CD4-positive, alpha-beta T cell treated with Interleukin-2 at 100 ng/mL for 4 hours (primary cell): ENCODE measurements around the gene ZKSCAN7.
"Not testable (repeated sequence)": the region's sequence is repeated elsewhere in the genome, so short reads cannot be mapped to it uniquely, and the experiment has no call there.

ENCODE experiments used
- DNase-seq: peaks from one replicate; pipeline ENCODE4 v3.0.0-alpha.2; 2020; ENCODE audit warnings: low spot score

The ZKSCAN7 gene

GRCh38 chr3:44577354-44577952 lies 22.5 kb downstream of the ZKSCAN7 start:
- DNase-seq: not testable (repeated sequence)

GRCh38 chr3:44578316-44578715 lies 23.3 kb downstream of the ZKSCAN7 start:
- DNase-seq: not testable (repeated sequence)

GRCh38 chr3:44578924-44579515 lies 24.0 kb downstream of the ZKSCAN7 start:
- DNase-seq: not testable (repeated sequence)

DNA sequence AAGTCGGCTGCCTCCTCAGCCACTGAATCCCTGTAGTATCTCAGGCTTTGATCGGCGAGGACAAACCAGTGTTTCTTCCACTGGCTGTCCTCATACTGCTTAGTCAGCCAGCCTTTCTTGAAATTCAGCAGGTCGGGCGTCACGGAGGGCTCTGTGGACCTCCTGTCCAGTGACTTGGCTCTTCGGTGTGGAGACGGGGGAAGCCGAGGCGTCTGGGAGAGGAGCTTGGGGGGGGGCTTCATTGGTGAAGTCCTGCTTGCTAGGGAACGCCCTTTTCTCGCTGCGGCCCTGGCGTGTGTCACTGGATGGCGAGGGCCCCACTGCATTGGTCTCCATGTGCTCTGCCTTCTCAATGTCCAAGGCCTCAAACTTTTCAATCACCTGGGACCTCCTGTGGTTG lies 24.8 kb downstream of the ZKSCAN7 start:
- not testable (repeated sequence) for DNase-seq

GRCh38 chr3:44580971-44581370 lies 26.0 kb downstream of the ZKSCAN7 start:
- DNase-seq: not testable (repeated sequence)

DNA sequence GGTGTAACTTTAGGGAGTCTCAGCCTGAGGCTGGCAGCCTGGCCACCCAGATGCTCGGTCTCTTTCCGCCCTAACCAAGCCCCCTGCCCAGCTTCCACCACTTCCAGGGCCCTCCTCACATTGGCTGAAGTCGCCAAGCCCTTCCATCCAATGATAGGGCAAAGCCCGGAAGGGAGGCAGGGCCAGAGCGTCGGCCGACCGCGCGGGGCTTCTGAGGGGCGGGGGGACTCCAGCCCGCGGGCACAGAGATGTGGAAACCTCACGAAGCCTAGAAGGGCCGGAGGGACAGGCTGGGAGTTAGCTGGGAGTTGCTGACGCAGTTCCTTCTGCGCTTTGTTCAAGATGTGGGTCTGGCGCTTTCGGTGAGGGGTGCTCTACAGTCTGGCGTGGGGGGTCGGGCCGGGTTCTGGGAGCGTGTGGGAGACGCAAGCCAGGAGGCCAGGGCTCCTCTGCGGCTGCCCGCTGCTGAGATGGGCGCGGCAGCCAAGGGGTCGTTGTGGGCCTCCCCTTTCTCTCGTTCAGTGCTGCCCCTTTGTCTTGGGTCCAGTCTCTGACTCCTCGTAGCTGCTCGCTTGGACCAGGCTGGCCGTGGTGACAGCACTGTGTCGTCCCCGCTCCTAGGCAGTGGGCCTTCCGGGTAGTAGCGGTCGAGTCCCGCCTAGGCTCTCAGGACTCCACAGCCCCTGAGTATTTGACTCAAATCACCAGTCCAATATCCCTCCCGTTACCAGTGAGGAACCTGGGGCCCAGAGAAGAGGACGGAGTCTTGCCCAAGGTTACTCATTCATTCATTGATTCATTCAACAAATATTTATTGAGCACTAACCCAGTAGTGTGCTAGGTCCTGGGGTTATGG lies 29.9 kb downstream of the ZKSCAN7 start, which contains the start of gene ZNF660:
TSS of gene ZNF660 (plus strand) at position 319 of the 856 bp plus-strand sequence. CDS start 9,230 bp downstream, outside the sequence.
- DNase-seq: no peak

DNA sequence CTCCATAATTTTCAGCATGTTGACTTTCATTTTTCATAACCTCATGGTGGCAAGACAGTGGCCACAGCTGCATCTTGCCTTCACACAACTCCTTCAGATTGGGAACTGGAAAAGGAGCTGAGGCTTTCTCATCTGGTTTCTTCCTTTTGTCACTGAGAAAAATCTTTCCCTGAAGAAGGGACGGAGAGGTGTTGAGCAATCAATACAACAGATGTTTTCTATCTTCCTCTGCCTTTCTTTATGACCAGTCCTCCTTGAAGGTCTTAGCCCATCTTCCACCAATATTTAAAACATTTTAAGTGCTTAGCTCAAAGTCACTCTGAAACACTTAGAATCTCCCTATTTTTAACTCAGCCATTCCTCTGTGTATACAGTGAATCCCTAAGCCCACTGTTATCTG lies 41.6 kb downstream of the ZKSCAN7 start:
- DNase-seq: no peak

- DNase-seq: no peak
Measured at GRCh38 chr3:44601749-44602148, 46.8 kb downstream of the ZKSCAN7 start.

DNA sequence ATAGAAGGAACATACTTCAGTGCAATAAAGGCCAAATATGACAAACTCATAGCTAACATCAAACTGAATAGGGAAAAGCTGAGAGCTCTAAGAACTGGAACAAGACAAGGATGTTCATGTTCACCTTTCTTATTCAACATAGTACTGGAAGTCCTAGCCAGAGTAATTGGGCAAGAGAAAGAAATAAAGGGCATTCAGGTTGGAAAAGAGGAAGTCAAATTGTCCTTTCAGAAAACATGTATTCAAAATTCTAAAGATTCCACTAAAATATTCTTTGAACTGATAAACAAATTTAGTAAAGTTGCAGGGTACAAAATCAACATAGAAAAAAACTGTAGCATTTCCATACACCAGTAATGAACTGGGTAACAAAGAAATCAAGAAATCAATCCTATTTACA lies 57.7 kb downstream of the ZKSCAN7 start:
- DNase-seq: no peak
